Breast epithelium (tissue), 4 donors: ENCODE data around the gene NUBPL. TPM values are rescaled to one million over a fixed set of nuclear protein-coding genes. Genes with fewer than 3 reads are reported as not detected.

Experiments
- DNase-seq, 2 donors: peaks; one replicate each; pipeline ENCODE4 v3.0.0-alpha.2; 2019; ENCODE audit warnings: low spot score in 2 of 2
- H3K27ac ChIP-seq, 2 donors: fragments of 200-600 bp; sonication (generic) in 1 of 2; one replicate each; pipeline ENCODE4 v1.5.1; 2016 to 2019; ENCODE audit warnings: mild to moderate bottlenecking in 1 of 2
- H3K27me3 ChIP-seq, 2 donors: fragments of 200-600 bp; sonication (generic) in 1 of 2; one replicate each; pipeline versions ENCODE4 v1.5.1 to v1.6.0; 2017 to 2019; ENCODE audit warnings: control low read depth in 1 of 2, mild to moderate bottlenecking in 1 of 2
- H3K36me3 ChIP-seq: fragments of 200-600 bp; one replicate; pipeline ENCODE4 v1.5.1; 2019
- H3K4me1 ChIP-seq, 2 donors: fragments of 200-600 bp; sonication (generic); one replicate each; pipeline ENCODE4 v1.5.1; 2016 to 2019; ENCODE audit warnings: control low read depth in 1 of 2
- H3K4me3 ChIP-seq, 3 donors: fragments of 200-600 bp; sonication (generic); 1 replicate in 2 of 3; 2 replicates in 1 of 3; pipeline ENCODE4 v1.5.1; 2016 to 2019; ENCODE audit warnings: mild to moderate bottlenecking in 3 of 3, moderate library complexity in 2 of 3
- H3K9me3 ChIP-seq, 2 donors: fragments of 200-600 bp; sonication (generic) in 1 of 2; one replicate each; pipeline ENCODE4 v1.5.1; 2016 to 2019; ENCODE audit warnings: control low read depth in 1 of 2
- CTCF ChIP-seq, 3 donors: fragments of 450-650 bp; IDR thresholded peaks; one replicate each; pipeline ENCODE4 v1.5.1; 2016 to 2017; ENCODE audit warnings: antibody characterized with exemption in 3 of 3, mild to moderate bottlenecking in 3 of 3, moderate library complexity in 3 of 3
- POLR2A ChIP-seq: fragments of 450-650 bp; IDR thresholded peaks from one replicate; pipeline ENCODE4 v1.6.1; 2016; ENCODE audit warnings: antibody characterized with exemption, mild to moderate bottlenecking, moderate library complexity
- POLR2AphosphoS5 ChIP-seq, 3 donors: sonication (generic); formaldehyde crosslinking; IDR thresholded peaks; one replicate each; pipeline ENCODE4 v1.6.1; 2017; ENCODE audit warnings: antibody characterized with exemption in 3 of 3
- intact Hi-C: fragments of 100-400 bp; cut with DNase I; formaldehyde crosslinking; loops from one replicate; pipeline ENCODE4 v1.15.1; 2023; ENCODE audit warnings: low total_unique reads
- total RNA-seq, 3 donors: library from RNA; depleted of rRNA; stranded (reverse); fragments of >200 nt; gene quantifications; one replicate each; pipeline ENCODE4 v1.1.0, GENCODE V29; 2016

Gene NUBPL
- total RNA-seq, 3 donors from 2014 or later, result 10.9 to 16.2 (median 12.5) TPM

DNA sequence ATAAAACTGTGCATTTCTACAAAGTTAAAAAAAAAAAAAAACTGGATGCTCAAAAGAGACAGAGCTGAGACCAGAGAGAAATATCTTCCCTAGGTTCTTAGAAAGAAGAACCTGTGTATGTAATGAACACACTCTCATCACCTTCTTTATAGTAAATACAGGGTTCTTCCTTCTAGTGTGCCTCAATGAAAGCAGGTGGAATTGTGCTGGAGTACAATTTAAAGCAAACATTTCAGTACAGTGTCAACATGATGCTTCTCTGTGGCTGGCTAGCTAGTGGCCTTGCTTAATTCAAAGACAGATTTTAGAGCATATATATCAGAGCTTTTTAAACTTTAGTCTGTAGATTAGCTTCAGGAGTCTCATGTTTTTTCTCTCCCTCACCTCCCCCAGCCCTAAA lies 266.1 kb downstream of the NUBPL start:
- no peak for TF ChIP-seq CTCF (IDR thresholded peaks at IDR 0.05)
- no peak for TF ChIP-seq POLR2A
- no peak for TF ChIP-seq POLR2AphosphoS5 (IDR thresholded peaks at IDR 0.05)
- no peak overlapping the region for H3K4me3 ChIP-seq
- DNase-seq, result no peak
- H3K9me3 ChIP-seq, result no peaks in the 10 kb centered on the region
- H3K27ac ChIP-seq, result no peak overlapping the region
- intact Hi-C loops, result no loop called here
- no peaks in the 10 kb centered on the region for H3K4me1 ChIP-seq
- H3K36me3 ChIP-seq, result no peaks in the 10 kb centered on the region
- H3K27me3 ChIP-seq, result no peaks in the 10 kb centered on the region

DNA sequence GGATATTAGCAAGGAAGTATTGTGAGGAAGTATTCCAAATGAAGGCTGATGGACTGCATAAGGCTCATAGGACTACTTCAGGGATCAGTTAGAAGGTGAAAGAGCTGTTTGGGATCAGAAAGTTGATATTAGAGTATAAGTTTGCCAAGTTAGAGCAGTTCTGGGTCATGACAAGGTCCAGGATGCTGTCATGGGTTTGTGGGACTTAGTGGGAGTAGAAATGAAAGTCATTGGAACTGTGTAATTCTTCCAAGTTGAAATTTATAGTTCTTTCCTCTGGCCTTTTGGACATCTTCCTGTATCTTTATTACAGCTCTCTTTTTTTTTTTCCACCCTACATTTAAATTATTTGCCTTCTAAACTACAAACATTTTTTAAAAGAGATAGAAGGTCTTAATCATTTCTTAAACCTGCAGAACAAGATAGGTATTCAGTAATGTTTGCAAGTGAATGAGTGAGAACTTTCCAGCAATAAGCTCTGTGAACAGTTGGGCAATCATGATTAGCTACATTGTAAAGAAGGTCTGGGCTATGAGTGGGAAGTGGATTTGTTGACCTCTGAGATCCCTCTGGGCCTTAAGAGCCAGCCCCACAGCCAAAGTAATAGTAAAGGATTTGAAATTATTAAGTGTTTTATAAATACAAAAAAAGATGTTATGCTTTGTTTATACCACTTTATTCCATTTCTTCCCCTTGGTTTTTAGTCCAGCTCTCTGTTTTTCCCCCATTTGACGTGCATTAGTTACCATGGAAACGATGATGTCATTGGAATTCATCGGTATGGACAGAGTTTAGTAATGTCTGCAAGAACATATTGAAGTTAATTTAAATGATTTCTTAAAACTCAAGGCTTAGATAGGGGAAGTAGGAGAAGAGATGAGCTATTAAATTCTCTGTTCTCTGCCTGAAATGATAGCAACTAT lies 268.0 kb downstream of the NUBPL start:
- intact Hi-C loops, result no loop called here
- no peak overlapping the region for H3K27ac ChIP-seq
- no peaks in the 10 kb centered on the region for H3K27me3 ChIP-seq
- no peak for TF ChIP-seq POLR2A
- no peak for TF ChIP-seq POLR2AphosphoS5 (IDR thresholded peaks at IDR 0.05)
- no peak for TF ChIP-seq CTCF (IDR thresholded peaks at IDR 0.05)
- H3K36me3 ChIP-seq, result no peaks in the 10 kb centered on the region
- H3K4me1 ChIP-seq, result no peaks in the 10 kb centered on the region
- no peak overlapping the region for H3K4me3 ChIP-seq
- no peak for DNase-seq
- no peaks in the 10 kb centered on the region for H3K9me3 ChIP-seq

GRCh38 chr14:31834616-31835015 lies 273.4 kb downstream of the NUBPL start:
- Histone ChIP-seq H3K4me1 (no peaks in the 10 kb centered on the region), H3K36me3 (no peaks in the 10 kb centered on the region), H3K27ac (no peak overlapping the region), H3K9me3 (no peaks in the 10 kb centered on the region), H3K27me3 (no peaks in the 10 kb centered on the region), H3K4me3 (no peak overlapping the region)
- DNase-seq, result no peak
- no peak for TF ChIP-seq POLR2A
- TF ChIP-seq POLR2AphosphoS5 (IDR thresholded peaks at IDR 0.05), result no peak
- no peak for TF ChIP-seq CTCF (IDR thresholded peaks at IDR 0.05)
- intact Hi-C loops, result no loop called here

DNA sequence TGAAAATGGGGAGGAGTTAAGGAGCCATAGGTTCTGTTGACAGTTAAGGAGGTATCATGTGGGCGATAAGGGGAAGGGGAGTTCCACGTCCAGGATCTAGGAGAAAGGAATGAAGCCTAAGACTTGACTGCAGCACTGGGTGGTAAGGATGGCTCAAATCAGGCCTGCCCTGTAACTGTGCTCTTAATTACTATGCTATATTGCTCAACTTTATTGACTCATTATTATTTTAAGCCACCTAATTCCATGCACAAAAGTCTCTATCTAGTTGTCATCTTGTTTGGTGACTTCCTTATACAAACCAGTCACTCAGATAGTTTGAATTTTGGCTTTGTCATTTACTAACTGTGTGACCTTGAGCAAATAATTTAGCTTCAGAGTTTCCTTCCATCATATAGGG lies 273.8 kb downstream of the NUBPL start:
- H3K4me3 ChIP-seq, result no peak overlapping the region
- H3K27ac ChIP-seq, result no peak overlapping the region
- H3K36me3 ChIP-seq, result no peaks in the 10 kb centered on the region
- no peak for TF ChIP-seq CTCF (IDR thresholded peaks at IDR 0.05)
- TF ChIP-seq POLR2A, result no peak
- TF ChIP-seq POLR2AphosphoS5 (IDR thresholded peaks at IDR 0.05), result no peak
- H3K4me1 ChIP-seq, result no peaks in the 10 kb centered on the region
- H3K27me3 ChIP-seq, result no peaks in the 10 kb centered on the region
- intact Hi-C loops, result no loop called here
- DNase-seq, result no peak
- H3K9me3 ChIP-seq, result no peaks in the 10 kb centered on the region

DNA sequence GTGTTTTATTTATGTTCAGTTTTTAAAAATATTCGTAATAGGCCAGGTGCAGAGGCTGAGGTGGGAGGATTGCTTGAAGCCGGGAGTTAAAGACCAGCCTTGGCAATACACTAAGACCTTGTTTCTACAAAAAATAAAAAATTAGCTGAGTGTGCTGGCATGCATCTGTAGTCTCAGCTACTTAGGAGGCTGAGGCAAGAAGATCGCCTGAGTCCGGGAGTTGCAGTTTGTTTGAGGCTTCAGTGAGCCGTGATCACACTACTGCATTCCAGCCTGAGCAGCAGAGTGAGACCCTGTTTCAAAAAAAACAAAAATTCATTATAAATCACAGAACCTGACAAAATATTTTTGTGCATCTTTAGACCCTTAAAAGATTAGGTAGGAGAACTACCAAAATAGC lies 275.8 kb downstream of the NUBPL start:
- TF ChIP-seq POLR2AphosphoS5 (IDR thresholded peaks at IDR 0.05) (no peak), POLR2A (no peak), CTCF (IDR thresholded peaks at IDR 0.05) (no peak)
- H3K36me3 ChIP-seq, result no peaks in the 10 kb centered on the region
- DNase-seq, result no peak
- no peaks in the 10 kb centered on the region for H3K9me3 ChIP-seq
- no peak overlapping the region for H3K4me3 ChIP-seq
- no peaks in the 10 kb centered on the region for H3K27me3 ChIP-seq
- H3K27ac ChIP-seq, result no peak overlapping the region
- H3K4me1 ChIP-seq, result no peaks in the 10 kb centered on the region
- intact Hi-C loops, result no loop called here
